OCI-LY3 (cell line): ENCODE measurements around the gene TSPAN11.

Experiments
- EZH2phosphoT487 ChIP-seq: fragments of 200-600 bp; shearing (Covaris generic); IDR thresholded peaks from 2 replicates; pipeline ENCODE4 v1.6.1; 2018; ENCODE audit warnings: antibody characterized with exemption, mixed run types, low read depth
- TF ChIP-seq, protein P1 (sequence below): fragments of 200-600, 300-600 bp; sonication (generic); IDR thresholded peaks from 2 replicates; pipeline ENCODE4 v1.5.1; 2014; ENCODE audit warnings: antibody characterized with exemption, low read length, low read depth

DNA sequence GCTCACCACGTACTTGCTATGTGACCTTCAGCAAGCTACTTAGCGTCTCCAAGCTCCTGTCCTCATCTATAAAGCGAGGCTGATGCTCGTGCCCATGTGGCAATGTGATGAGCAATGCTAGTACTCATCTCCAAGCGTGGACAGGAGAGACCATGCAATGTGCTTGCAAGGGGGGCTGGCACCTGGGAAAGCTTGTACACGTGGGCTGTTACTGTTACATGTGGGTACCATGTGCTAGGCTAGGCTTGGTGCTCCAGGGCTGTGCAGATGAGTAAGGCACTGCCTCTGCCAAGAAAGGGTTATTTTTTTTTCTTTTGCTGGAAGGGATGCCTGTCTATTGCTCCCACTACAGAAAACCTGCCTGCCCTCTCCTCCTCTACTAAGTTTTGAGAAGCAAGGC is 46.6 kb downstream of the TSPAN11 start:
- TF ChIP-seq, protein P1, sequence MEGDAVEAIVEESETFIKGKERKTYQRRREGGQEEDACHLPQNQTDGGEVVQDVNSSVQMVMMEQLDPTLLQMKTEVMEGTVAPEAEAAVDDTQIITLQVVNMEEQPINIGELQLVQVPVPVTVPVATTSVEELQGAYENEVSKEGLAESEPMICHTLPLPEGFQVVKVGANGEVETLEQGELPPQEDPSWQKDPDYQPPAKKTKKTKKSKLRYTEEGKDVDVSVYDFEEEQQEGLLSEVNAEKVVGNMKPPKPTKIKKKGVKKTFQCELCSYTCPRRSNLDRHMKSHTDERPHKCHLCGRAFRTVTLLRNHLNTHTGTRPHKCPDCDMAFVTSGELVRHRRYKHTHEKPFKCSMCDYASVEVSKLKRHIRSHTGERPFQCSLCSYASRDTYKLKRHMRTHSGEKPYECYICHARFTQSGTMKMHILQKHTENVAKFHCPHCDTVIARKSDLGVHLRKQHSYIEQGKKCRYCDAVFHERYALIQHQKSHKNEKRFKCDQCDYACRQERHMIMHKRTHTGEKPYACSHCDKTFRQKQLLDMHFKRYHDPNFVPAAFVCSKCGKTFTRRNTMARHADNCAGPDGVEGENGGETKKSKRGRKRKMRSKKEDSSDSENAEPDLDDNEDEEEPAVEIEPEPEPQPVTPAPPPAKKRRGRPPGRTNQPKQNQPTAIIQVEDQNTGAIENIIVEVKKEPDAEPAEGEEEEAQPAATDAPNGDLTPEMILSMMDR = no peak
- no peak for TF ChIP-seq EZH2phosphoT487
